Measurements from ENCODE around the gene SSRP1.
"Not testable (repeated sequence)": the region's sequence is repeated elsewhere in the genome, so short reads cannot be mapped to it uniquely, and the experiment has no call there.

Gene SSRP1

DNA sequence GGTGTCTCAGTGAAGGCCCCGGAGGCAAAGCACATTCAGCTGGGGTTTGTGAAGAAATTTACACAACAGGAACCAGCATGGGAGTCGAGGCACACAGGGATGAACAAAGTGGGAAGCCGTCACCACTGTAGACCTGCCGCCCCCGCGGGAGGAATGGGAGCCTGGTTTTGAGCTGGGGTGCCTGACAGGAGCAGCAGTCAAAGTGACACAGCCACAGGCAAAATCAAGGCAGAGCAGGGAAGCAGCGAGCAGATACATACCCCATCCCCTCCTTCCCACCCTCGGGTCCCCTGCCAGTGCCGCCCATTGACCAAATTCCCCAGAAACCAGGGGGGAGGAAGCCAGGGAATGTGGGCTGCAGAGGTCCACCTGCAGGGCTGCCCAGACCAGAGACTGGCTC lies 23.3 kb upstream of the SSRP1 start:
- DNase-seq, result no peak

DNA sequence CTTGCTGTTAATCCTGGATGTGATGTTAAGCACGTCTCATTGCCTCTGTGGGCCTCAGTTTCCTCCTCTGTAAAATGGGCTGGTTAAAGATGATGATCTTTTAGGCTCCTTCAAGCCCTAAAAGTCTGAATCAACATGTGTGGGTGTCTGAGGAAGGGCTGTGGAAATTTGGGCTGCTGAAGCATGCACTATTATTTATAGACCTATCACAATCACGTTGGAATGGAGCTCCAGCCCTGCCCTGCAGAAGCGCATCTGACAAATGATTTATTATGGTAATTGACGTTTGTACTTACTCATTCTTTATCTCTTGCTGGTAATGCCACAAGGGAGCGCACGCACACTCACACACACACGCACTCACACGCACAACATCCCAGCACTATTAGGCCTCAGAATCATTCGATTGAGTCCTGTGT lies 22.9 kb upstream of the SSRP1 start:
- no peak for DNase-seq

DNA sequence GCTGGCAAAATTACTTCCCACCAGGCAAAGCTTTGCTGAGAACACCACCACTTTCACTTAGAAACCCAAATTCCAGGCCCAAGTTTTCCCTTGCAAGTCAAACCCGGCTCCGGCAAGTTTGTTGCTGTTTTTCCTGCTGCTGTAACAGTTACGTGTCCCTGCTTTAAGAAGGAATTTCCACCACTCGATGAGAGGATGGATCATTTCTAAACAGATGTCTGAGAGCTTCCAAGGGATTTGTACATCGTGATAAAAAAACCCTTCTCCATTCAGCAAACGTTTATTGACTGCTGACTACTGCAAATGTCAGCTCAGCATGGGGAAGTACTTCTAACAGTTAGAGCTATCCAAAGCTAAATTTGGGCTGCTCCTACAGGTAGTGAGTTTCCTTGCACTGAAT lies 22.2 kb upstream of the SSRP1 start:
- DNase-seq, result no peak

DNA sequence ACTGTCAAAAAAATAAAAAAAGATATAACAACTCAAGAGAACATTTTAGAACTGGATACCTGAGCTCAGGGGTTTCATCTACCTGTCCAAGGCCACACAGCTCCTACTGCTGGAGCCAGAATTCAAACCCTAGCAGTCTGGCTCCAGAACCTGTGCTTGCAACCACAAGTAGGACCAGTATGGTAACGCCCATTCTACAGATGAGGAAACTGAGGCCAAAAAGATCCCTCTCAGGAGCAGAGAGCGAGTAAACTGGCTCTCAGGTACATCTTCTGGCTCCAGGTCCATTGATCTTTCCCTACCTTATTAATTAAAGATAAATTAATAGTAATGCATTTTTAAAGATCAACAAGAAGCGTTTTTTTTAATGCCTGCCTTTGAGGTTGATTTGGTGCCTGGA lies 21.6 kb upstream of the SSRP1 start:
- DNase-seq, result no peak

DNA sequence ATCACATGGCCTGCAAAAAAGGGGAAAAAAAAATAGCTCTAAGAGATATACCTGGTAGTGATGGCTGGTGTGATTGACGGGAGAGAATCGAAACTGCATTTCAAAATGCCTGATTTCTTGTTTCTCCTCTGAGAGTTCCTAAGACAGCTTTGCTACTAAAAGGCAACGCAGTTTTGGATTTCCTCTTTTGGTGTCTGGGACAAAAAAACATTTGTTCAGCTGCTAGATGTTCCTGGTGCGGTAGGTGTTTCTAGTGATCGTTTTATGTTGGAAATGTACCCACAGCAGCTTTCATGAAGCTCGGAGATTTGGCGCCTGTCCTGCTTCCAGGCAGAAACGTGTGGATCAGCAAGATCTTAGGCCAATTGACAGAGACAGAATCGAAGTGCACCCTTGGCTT lies 20.6 kb upstream of the SSRP1 start:
- DNase-seq, result no peak

DNA sequence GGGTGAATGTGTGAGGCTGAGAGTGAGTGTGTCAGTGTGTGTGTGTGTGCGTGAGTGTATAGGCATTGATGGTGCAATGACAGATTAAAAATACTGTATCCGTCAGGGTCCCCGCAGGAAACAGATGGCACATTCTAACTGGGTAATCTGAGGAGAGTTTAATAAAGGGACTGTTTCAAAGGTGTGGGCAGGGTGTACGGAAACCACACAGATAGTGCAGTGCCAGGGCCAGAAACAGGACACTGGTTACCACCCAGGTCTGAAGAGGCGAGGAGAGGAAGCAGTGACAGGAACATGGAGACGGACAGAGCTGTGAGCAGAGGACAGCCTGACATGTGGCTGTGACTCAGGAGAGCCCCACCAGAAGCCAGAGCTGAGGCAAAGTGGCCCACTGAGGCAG lies 19.0 kb upstream of the SSRP1 start:
- DNase-seq, result no peak

DNA sequence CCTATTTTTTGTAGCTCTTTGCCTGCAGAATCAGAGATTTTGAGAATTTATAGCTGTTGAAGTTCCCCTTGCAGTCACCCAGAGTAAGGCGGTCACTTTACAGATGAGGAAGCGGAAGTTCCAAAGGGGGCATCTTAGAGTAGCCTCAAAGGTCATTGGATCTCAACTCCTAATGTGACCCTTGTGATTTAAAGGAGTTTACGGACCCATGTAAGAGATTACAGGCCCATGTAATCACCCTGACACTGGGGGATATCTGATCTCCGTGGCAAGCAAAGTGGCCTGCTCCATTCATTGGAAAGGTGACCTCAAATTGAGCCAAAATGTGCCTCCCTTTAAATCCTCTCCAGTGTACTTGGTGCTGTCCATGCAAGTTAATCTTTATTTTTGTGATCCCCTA lies 18.2 kb upstream of the SSRP1 start:
- no peak for DNase-seq

DNA sequence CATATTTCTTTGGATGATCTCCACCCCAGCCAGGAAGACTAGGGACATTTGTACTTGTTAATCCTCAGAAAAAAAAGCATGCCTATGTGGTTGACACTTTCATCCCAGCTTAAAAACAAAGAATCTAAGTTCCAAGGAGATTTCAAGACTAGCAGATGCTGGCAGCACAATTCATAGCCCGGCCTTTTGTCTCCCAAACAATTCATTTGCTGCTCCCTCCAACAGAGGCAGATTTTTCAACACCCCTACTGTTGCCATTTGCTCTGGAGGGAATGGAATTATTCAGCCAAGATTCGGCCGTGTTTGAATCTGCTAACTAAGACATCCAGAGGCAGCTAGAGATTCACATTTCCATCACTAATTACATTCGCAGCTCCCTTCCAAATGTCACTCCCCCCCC lies 17.8 kb upstream of the SSRP1 start:
- DNase-seq, result no peak

DNA sequence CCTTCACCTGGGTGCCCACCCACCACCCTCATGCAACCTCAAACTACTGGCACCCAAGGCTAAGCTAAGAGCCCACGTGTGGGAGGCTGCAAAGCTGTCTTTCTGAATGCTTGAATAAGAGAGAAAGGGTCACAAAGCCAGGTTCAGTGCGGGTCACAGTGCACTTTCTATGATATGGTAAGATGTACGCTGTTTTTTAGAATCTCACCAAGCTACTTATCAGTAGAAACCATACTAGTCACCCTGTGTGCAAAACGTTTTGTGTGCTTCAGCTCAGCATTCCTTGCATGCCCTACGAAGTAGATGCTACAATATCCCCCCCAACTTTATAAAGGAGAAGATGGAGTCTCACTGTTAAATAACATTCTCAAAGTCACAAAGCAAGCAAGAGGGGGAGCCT lies 17.3 kb upstream of the SSRP1 start:
- DNase-seq, result no peak

DNA sequence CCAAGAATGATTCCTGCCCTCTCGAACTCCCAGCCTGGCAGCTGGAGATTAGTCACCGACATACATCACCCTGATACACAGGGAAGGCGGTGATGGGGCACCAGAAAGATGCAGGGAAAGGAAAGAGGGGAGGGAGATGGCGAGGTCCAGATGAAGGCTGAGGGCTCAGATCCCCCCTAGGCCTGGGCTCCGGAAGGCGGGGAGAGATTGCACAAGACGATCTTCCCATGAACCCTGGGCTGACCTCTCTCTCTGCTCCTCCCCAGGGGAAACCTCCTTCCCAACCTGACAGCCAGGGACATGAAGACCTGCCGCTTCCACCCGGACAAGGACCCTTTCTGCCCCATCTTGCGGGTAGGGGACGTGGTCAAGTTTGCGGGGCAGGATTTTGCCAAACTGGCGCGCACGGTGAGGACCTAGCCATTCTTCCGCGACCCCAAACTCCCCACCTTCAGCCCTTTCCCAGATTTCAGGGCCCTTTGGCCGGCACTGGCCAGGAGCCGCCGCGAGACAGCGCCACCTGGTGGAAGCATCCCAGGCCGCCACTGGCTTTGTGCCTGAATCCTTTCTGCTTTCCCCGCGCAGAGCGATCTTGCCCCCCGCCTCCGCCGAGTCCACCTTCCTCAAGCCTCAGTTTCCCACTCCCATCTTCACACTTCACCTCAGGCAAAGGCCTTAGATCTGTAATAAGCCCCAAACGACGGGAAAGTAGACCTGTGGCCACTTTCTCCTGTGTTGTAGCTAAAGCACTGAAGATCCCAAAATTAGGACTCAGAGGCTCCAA lies 14.0 kb upstream of the SSRP1 start:
- peak; percentile 72 to 77 for DNase-seq

DNA sequence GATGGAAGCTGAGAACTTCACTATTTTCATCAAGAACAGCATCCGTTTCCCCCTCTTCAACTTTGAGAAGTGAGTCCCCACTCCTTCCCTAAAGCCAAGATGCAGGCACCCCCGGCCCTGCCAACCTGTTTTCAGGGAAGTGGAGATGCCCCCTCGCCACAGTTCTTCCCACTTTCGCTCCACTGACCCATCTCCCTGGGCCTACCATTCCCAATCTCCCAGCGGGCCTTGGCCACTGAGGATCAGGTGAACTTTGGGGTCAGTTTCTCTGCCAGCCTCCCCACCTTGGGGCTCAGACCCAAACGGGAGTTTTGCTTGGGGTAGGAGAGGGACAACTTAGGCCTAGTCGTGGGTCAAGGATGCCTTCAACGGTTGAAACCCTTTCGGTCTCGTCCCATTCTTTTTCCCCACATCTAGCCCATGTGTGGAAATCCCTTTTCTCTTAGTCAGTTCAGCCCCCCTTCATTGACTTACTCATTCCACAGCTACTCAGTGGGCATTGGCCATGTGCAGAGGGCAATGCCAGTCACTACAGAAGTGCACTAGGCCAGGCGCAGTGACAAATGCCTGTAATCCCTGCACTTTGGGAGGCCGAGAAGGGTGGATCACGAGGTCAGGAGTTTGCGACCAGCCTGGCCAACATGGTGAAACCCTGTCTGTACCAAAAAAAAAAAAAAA lies 13.1 kb upstream of the SSRP1 start:
- DNase-seq, result no peak

DNA sequence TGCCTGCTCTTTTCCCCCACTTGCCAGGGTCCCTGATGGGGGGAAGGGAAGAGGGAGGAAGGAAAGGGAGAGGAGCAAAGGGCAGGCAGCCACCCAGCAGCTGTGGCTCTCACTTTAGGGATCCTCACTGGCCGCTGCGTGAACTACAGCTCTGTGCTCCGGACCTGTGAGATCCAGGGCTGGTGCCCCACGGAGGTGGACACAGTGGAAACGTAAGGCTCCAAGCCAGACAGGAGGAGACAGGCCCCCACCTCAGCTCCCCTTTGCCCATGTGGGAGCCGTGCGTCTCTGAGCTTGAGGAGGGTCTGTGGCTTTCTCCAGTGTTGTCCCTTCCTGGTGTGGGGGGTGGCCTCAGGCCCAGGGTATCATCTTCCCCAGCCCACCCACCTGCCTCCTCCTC lies 12.4 kb upstream of the SSRP1 start:
- DNase-seq, result no peak

DNA sequence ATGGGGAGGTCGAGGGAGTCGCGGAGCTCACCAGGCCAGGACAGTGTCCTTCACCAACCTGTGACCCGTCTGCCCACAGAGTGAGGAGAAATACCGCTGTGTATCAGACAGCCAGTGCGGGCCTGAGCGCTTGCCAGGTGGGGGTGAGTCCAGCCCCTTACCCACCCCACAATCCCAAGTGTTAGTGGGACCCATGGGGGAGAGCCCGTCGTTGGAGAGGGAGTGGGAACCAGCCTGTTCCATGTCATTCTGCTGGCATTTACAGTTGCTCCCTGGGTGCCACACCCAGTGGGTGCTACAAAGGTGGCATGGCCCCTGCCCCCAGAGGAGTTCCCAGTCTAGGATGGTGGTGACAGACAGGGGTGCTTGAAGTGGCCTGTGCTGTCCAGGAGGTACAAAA lies 11.6 kb upstream of the SSRP1 start:
- DNase-seq, result no peak

DNA sequence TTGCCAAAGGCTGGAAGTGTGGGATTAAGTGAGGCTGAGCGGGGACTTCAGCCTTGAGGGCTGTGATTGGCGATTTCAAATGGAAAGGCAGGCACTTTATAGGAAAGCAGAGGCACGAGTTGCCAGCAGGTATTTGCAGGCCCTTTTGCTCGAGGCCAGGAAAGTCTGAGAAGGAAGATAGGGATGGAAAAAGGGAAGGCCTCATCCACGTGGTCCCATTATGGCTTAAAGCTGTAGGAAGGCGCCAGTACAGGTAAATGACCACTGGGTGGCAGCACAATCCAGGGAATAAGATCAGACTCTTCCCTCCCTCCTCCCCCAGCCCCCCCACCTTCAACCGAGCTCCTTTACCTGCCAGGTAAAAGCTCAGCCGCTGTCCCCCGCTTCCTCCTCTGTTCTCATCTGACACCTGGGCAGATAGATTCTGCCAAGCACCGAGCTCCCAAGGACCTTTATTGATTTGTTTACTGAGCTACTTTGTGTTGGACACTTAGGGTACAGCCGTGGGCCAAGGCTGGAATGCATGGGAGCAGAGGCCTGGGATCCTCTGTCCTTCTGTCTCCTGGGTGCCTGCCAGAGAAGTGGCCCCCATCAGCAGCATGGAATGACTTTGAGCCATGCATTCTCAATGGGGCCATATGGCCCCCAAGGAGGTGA lies 10.0 kb upstream of the SSRP1 start:
- peak; percentile 71 to 77 for DNase-seq

DNA sequence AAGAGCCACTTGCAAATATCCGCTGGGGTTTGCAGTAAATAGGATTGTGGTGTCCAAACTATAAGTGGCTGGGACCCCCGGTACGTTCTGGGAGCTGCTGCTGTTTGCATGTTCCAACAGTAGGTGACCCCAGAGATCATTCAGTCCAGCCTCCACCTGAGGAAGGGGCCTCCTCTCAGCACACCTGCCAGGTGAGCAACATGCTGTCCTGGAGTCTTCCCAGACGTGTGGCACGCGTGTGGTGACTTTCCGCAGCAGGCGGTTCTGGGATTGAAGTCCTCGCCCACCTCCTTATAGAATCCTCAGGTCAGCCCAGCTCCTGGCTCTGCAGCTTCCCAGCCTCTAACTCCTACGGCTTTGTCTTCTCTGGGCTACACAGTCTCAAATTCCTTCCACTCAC lies 9.1 kb upstream of the SSRP1 start:
- DNase-seq, result no peak

DNA sequence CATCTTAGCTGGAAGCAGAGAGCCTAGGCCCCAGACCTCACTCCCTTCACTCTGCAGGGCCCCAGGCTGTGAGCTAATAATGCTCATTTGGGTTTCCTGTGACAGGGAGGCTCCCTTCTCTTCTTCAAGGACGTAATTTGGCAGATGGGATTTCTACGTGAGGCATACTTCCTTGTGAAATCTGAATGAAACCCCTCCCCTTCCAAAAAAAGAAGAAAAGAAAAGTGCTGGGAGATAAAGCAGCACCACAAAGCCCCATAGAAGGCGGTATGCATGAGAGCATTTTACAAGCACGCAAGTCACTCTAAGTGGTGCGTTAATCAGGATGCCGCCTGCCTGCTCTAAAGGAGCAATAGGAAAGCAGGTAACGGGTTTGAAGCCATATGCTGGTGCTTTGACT lies 8.1 kb upstream of the SSRP1 start:
- no peak for DNase-seq

DNA sequence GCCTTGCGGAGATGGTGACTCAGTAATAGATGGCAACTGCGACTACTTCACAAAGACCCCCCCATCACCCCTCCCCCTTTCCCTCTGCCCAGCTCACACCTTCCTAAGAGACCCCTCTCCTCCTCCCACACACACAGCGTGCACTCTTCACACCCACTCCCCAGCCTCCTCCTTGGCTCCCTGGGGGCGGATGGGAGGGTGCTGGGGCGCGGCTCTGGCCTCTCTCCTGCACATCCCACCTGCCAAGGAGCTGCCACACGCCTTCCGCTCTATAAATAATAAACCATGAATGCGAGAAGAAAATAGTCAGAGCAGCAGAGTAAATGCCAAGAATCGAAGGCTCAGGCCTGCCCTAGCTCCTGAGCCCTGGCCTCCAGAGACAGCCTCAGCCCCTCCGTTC lies 7.0 kb upstream of the SSRP1 start:
- DNase-seq, result no peak

DNA sequence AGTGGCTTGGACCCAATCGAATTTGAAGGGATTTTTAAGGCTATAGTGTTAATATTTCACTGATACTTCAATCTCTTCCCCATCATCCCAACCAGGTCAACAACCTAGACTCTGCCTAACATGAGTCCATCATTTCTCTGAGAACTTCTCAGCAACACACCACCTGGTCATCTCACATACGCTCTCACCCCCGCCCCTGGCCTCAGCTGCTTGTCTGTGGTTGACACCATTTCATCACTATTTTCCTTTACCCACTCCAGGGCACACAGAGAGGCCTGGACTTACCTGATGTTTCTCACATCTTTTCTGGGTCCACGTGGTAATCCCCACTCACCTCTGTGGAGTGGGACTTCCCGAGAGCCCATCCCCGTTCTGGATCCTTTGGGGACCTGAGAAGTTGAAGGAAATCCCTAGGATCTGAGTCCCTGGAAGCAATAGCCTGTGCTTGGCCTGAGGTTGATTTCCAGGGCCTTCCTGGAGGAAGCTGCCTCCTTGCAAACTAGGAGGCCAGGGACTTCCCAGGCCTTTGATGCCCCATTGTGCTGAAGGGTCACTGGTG lies 5.6 kb upstream of the SSRP1 start:
- DNase-seq, result no peak

DNA sequence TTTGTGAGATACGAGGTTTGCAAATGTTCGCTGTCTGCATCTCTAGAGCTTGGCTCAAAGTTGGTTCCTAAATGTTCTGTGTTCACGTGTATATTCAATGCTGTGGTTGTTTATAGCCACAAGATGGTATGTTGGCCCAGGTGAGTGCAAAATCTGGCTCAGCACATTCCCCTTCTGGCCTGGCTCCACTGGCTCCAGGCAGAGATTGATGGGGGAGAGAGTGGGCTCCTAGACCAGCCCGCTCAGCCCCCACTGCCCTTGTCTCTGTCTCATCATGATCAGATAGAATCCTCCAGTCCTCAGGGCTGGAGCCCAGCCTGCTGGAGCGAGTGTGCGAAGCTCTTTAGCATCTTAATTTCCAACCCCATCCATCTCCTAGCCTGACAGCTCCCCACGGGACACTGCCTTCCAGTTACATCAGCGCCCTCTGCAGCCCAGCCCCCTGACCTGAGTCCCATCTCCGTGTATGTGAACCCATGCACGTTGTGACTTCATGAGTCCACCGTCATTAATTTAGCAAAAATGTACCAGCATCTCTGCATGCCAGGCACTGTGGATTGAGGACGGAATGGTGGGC lies 4.4 kb upstream of the SSRP1 start:
- DNase-seq, result no peak

DNA sequence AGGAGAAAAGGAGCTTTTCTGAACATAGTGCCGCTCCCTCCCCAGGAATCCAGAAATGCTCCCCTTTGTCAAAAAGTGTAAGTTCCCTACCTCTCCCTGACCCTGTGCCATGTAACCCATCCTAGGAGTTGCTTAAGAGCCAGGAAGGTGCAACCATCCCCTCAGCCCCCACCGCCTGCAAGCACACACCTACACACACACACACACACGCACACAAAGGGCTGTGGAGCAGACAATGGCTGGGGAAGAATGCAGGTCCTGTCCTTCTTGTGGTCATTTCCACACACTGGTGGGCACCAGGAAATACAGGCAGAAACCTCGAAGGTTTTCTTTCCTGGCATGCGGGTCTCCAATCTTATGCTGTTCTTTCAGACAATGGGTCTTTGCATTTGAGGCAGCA lies 3.6 kb upstream of the SSRP1 start:
- no peak for DNase-seq

DNA sequence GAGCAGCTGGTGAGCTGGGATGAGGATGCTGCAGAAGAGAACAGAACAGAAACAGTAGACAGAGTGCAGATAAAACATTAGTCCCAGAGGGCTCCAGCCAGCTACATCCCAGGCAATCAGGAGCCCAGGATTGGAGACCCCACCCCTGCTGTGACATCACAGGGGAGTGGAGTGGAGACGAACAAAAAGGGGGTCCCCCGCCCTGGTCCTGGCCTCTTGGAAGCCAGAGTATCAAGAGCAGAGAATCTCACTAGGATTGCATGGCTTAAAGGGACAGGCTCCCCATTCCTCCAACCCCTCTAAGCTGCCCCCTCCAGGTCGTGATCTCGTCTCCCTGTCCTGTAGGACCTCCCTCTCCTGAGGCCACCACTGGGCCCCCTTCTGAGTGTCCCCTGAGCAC lies 2.5 kb upstream of the SSRP1 start, which contains the start of gene P2RX3:
P2RX3 (plus strand) TSS at position 211 of the 400 bp plus-strand sequence. CDS start 199 bp downstream, outside the sequence.
- DNase-seq, result no peak

DNA sequence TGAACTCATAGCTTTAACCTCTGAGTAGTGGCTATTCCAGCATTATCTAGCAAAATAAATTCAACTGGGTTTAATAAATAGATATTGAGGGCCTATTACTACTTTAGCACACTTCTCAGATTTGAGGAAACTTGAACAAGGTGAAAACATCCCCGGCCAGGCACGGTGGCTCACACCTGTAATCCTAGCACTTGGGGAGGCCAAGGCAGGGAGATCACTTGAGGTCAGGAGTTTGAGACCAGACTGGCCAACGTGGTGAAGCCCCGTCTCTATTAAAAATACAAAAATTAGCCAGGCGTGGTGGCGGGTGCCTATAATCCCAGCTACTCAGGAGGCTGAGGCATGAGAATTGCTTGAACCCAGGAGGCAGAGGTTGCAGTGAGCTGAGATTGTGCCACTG lies 1.2 kb upstream of the SSRP1 start:
- not testable (repeated sequence) for DNase-seq

DNA sequence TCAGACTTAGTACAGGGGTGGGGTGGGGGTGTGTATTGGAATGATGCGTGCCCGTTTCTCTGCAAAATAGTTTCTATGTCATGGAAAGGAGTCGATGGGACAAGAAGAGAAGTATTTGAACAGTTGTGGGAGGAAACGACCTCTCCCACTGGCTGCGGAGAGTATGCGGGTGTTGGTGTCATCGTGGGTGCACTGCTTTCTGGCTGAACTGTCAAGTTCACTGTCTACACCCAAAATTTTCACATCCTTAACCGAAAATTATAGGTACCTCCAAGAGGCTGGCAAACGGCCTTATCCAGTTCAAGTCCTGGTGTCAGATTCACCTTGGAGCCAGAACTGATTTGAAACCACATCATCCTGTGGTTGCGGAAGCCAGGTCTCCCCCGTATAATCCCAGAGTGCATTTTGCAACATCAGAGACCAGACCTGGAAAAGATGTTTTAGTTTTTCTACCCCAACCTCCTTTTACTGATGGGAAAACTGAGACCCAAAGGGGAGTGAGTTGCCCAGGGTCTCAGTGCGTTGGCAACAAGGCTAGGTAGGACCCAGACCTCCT lies 497 bp upstream of the SSRP1 start:
- peak; percentile 25 to 36 for DNase-seq

All from activated CD4-positive, alpha-beta T cell treated with anti-CD3 and anti-CD28 coated beads, Interleukin-2, amount 50 U/mL, for 48 hours (primary cell).